HCT116 (cell line): ENCODE measurements around the gene VSIG2. TPM values are rescaled to one million over a fixed set of nuclear protein-coding genes. Genes with fewer than 3 reads are reported as not detected.

Experiments
- ATAC-seq: fragments of 200-7000 bp; cut with Tn5 transposase; 2 replicates; pipeline ENCODE4 v1.9.1; 2020; ENCODE audit warnings: mild to moderate bottlenecking, moderate library complexity
- Bru-seq: library from RNA; stranded (reverse); fragments of 400-500 nt; gene quantifications from one replicate; lab custom pipeline; 2021; lab: Mats Ljungman, UMichigan
- BruChase-seq, 2 experiments: library from RNA; stranded (reverse); fragments of 400-500 nt; gene quantifications; one replicate each; lab custom pipeline; 2021; lab: Mats Ljungman, UMichigan
- BruUV-seq: library from RNA; stranded (reverse); fragments of 400-500 nt; replicated peaks from 2 replicates; lab custom pipeline; 2021; lab: Mats Ljungman, UMichigan
- CTCF ChIA-PET: fragments of 300-600 bp; sonication (Branson Sonifier 250); formaldehyde crosslinking; loops from one replicate; lab custom pipeline; 2021; ENCODE audit warnings: antibody characterized with exemption; lab: Charles Lee
- POLR2A ChIA-PET: fragments of 300-600, 350-600 bp; sonication (Branson Sonifier 250); formaldehyde crosslinking; loops from one replicate; lab custom pipeline; 2021; ENCODE audit warnings: antibody characterized with exemption; lab: Charles Lee
- RAD21 ChIA-PET, 2 experiments: fragments of 300-600 bp; sonication (Branson Sonifier 250); formaldehyde crosslinking; loops; one replicate each; lab custom pipeline; 2023; ENCODE audit warnings: low total read pairs in 2 of 2; ENCODE audit not compliant: uncharacterized antibody in 2 of 2, unreplicated experiment in 2 of 2, low non-redundant PET in 1 of 2; lab: Charles Lee
- DNase-seq: peaks from one replicate; pipeline ENCODE4 v3.0.0-alpha.2; 2010; ENCODE audit warnings: low read depth, low spot score
- H2AFZ ChIP-seq: fragments of 200-600 bp; shearing (Covaris generic), sonication (generic); 2 replicates; pipeline ENCODE4 v1.6.1; 2017; ENCODE audit warnings: low read depth, mixed run types, mixed read lengths, antibody characterized with exemption, low read length; ENCODE audit not compliant: poor library complexity, severe bottlenecking
- H3K27ac ChIP-seq: 2 replicates; pipeline ENCODE4 v1.5.1; 2012; ENCODE audit warnings: low read depth, low read length
- H3K27me3 ChIP-seq: fragments of 200-600 bp; sonication (generic); 2 replicates; pipeline ENCODE4 v1.6.1; 2016; ENCODE audit warnings: mixed run types, low read length, mixed read lengths; ENCODE audit not compliant: insufficient read depth
- H3K36me3 ChIP-seq, 2 experiments: fragments of 200-500 bp in 1 of 2; fragments of 200-600 bp in 1 of 2; sonication (Bioruptor generic) in 1 of 2; sonication (generic) in 1 of 2; 2 replicates each; pipeline versions ENCODE4 v1.5.1 to v1.6.1; 2014 to 2016; ENCODE audit warnings: low read length in 2 of 2, inconsistent platforms in 1 of 2, mixed read lengths in 1 of 2, mixed run types in 1 of 2; ENCODE audit not compliant: insufficient read depth in 2 of 2, control insufficient read depth in 1 of 2
- H3K4me1 ChIP-seq, 2 experiments: fragments of 200-600 bp in 1 of 2; sonication (generic) in 1 of 2; 2 replicates each; pipeline versions ENCODE4 v1.5.1 to v1.6.1; 2012 to 2017; ENCODE audit warnings: low read length in 2 of 2, inconsistent platforms in 1 of 2, mild to moderate bottlenecking in 1 of 2, mixed read lengths in 1 of 2, mixed run types in 1 of 2, moderate library complexity in 1 of 2; ENCODE audit not compliant: insufficient read depth in 2 of 2, control insufficient read depth in 1 of 2
- H3K4me2 ChIP-seq: fragments of 200-600 bp; sonication (generic); 2 replicates; pipeline ENCODE4 v1.6.1; 2017; ENCODE audit warnings: mixed run types, low read length, mixed read lengths
- H3K4me3 ChIP-seq, 2 experiments: fragments of 200-600 bp in 1 of 2; sonication (generic) in 1 of 2; replicated peaks in 1 of 2; 2 replicates each; pipeline ENCODE4 v1.5.1; 2011 to 2016; ENCODE audit warnings: low read length in 2 of 2, control low read depth in 1 of 2, low read depth in 1 of 2, mild to moderate bottlenecking in 1 of 2, mixed read lengths in 1 of 2, mixed run types in 1 of 2
- H3K79me2 ChIP-seq: fragments of 200-600 bp; sonication (generic); 2 replicates; pipeline ENCODE4 v1.6.1; 2017; ENCODE audit warnings: mild to moderate bottlenecking, mixed run types, low read length, moderate library complexity, mixed read lengths; ENCODE audit not compliant: insufficient read depth
- H3K9ac ChIP-seq: fragments of 200-600 bp; sonication (generic); 2 replicates; pipeline ENCODE4 v1.6.1; 2016; ENCODE audit warnings: low read length, mixed read lengths
- H3K9me2 ChIP-seq: fragments of 200-600 bp; sonication (generic), shearing (Covaris generic); 2 replicates; pipeline ENCODE4 v1.6.1; 2017; ENCODE audit warnings: mixed run types, mild to moderate bottlenecking, moderate library complexity; ENCODE audit not compliant: insufficient read depth
- H3K9me3 ChIP-seq, 2 experiments: fragments of 200-500 bp in 1 of 2; fragments of 200-600 bp in 1 of 2; sonication (Bioruptor generic) in 1 of 2; sonication (generic) in 1 of 2; 2 replicates each; pipeline ENCODE4 v1.6.1; 2014 to 2017; ENCODE audit warnings: low read length in 2 of 2, mixed read lengths in 2 of 2, inconsistent platforms in 1 of 2, low read depth in 1 of 2, mild to moderate bottlenecking in 1 of 2, mixed run types in 1 of 2, moderate library complexity in 1 of 2; ENCODE audit not compliant: control insufficient read depth in 1 of 2, insufficient read depth in 1 of 2
- H4K20me1 ChIP-seq: fragments of 200-600 bp; sonication (generic), shearing (Covaris generic); 2 replicates; pipeline ENCODE4 v1.6.1; 2017; ENCODE audit warnings: mixed run types, mild to moderate bottlenecking, moderate library complexity; ENCODE audit not compliant: insufficient read depth
- CBX3 ChIP-seq: IDR thresholded peaks from 2 replicates; pipeline ENCODE4 v1.6.1; 2012; ENCODE audit warnings: low read depth
- EGR1 ChIP-seq: IDR thresholded peaks from 2 replicates; pipeline ENCODE4 v1.6.1; 2012; ENCODE audit warnings: low read depth
- EZH2 ChIP-seq: fragments of 200-600 bp; sonication (generic); IDR thresholded peaks from 2 replicates; pipeline ENCODE4 v1.6.1; 2017; ENCODE audit warnings: antibody characterized with exemption, mixed run types
- EZH2phosphoT487 ChIP-seq: fragments of 200-600 bp; IDR thresholded peaks from 2 replicates; pipeline ENCODE4 v1.6.1; 2018; ENCODE audit warnings: antibody characterized with exemption, borderline replicate concordance
- JUND ChIP-seq: IDR thresholded peaks from 2 replicates; pipeline ENCODE4 v1.6.1; 2012
- SP1 ChIP-seq: IDR thresholded peaks from 2 replicates; pipeline ENCODE4 v1.6.1; 2012; ENCODE audit warnings: low read depth
- TCF7L2 ChIP-seq: IDR thresholded peaks from 2 replicates; pipeline ENCODE4 v1.7.0; 2011; ENCODE audit warnings: borderline replicate concordance, inconsistent platforms; ENCODE audit not compliant: insufficient read depth, insufficient read length; ENCODE audit errors: extremely low read depth
- ZFX ChIP-seq: fragments of 450-650 bp; IDR thresholded peaks from 2 replicates; pipeline ENCODE4 v1.6.1; 2017
- intact Hi-C: fragments of 100-400 bp; cut with micrococcal nuclease; formaldehyde crosslinking; loops from 2 replicates; pipeline ENCODE4 v1.10.0; 2022
- long read RNA-seq: library from polyadenylated mRNA; unstranded; transcript quantifications from one replicate; pipeline ENCODE4 v2.0.0, GENCODE V29; 2021; ENCODE audit not compliant: unreplicated experiment
- polyA plus RNA-seq: library from polyadenylated mRNA; unstranded; fragments of >200 nt; gene quantifications from 2 replicates; pipeline ENCODE4 v1.2.1, GENCODE V29; 2012; ENCODE audit warnings: missing spikeins
- total RNA-seq: library from RNA; stranded (reverse); gene quantifications from one replicate; pipeline ENCODE4 v1.2.1, GENCODE V29; 2021; ENCODE audit not compliant: unreplicated experiment
- TF ChIP-seq, protein P1 (sequence below): IDR thresholded peaks from 2 replicates; pipeline ENCODE4 v1.6.1; 2012
- TF ChIP-seq, protein P2 (sequence below): IDR thresholded peaks from 2 replicates; pipeline ENCODE4 v1.6.1; 2011; ENCODE audit warnings: mild to moderate bottlenecking, low read length, moderate library complexity; ENCODE audit not compliant: insufficient replicate concordance; ENCODE audit errors: extremely low read depth

Gene VSIG2, protein sequence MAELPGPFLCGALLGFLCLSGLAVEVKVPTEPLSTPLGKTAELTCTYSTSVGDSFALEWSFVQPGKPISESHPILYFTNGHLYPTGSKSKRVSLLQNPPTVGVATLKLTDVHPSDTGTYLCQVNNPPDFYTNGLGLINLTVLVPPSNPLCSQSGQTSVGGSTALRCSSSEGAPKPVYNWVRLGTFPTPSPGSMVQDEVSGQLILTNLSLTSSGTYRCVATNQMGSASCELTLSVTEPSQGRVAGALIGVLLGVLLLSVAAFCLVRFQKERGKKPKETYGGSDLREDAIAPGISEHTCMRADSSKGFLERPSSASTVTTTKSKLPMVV
- not detected for total RNA-seq
- 0.05 and 0.08 TPM in 2 replicates for polyA plus RNA-seq
- percentile 24 among the genes with signal in this experiment for Bru-seq, nascent RNA
- percentile 38 among the genes with signal in this experiment for BruChase-seq, experiment 1, labeled RNA remaining after a 6-hour chase
- BruChase-seq, experiment 2, labeled RNA remaining after a 2-hour chase: percentile 35 among the genes with signal in this experiment
- long read RNA-seq, partial matches to known transcripts: 0 of 1 reads
- long read RNA-seq, other reads (novel, unspliced or antisense): 1 of 1 reads

DNA sequence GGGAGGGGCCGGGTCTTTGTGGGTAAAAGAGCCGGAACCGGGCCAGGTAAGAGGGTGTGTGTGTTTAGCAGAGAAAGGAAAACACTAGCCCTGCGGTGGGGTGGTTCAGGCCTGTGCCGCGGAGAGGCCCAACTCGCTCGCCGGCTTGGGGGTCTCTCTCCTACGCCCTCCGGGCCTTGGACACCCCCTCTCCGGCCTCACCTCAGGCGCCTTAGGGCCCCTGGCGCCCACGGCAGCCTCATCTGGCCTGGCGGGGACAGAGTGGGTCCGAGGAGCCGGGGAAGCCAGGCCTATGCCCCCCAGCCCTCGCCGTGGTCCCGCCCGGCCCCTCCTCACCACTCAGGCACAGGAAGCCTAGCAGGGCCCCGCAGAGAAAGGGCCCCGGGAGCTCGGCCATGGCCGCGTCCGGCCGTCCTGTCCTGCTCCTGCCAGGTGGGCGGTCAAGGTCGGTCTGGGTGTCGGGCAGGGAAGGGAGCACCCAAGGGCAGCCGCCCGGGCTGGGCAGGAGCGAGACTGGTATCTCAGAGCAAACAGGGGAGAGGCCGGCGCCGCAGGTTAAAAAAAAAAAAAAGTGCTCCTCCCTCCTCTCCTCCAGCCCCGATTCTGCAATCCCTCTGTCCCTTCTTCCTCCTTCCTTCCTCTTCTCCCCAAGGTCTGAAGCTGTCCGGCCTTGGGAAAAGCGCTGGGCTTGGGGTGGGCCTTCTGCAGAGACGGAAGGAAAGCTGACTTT is at the start of gene VSIG2:
Gene VSIG2 (minus strand): TSS at position 515 of the 730 bp plus-strand sequence. CDS start 118 bp downstream, at position 397.
- no TSS peak for BruUV-seq
- H3K4me2 ChIP-seq: no peak within 1 kb of the TSS
- no peak within 1 kb of the TSS for H3K9ac ChIP-seq
- no peaks in the 10 kb centered on the region for H4K20me1 ChIP-seq
- no peaks in the 10 kb centered on the region for H3K9me2 ChIP-seq
- ATAC-seq: no peak
- TF ChIP-seq CBX3: no peak
- TF ChIP-seq, protein P1, sequence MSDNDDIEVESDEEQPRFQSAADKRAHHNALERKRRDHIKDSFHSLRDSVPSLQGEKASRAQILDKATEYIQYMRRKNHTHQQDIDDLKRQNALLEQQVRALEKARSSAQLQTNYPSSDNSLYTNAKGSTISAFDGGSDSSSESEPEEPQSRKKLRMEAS: no peak
- TF ChIP-seq SP1: no peak
- TF ChIP-seq EZH2: no peak
- TF ChIP-seq EZH2phosphoT487: no peak
- TF ChIP-seq JUND: no peak
- no peak for TF ChIP-seq ZFX
- TF ChIP-seq TCF7L2: no peak
- TF ChIP-seq, protein P2, sequence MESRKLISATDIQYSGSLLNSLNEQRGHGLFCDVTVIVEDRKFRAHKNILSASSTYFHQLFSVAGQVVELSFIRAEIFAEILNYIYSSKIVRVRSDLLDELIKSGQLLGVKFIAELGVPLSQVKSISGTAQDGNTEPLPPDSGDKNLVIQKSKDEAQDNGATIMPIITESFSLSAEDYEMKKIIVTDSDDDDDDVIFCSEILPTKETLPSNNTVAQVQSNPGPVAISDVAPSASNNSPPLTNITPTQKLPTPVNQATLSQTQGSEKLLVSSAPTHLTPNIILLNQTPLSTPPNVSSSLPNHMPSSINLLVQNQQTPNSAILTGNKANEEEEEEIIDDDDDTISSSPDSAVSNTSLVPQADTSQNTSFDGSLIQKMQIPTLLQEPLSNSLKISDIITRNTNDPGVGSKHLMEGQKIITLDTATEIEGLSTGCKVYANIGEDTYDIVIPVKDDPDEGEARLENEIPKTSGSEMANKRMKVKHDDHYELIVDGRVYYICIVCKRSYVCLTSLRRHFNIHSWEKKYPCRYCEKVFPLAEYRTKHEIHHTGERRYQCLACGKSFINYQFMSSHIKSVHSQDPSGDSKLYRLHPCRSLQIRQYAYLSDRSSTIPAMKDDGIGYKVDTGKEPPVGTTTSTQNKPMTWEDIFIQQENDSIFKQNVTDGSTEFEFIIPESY: no peak
- TF ChIP-seq EGR1: no peak
- no peak within 1 kb of the TSS for H2AFZ ChIP-seq
- ChIA-PET RAD21 (no interaction called here), CTCF (interaction anchor here (0.8 kb wide), 1 partner anchor 9 kb away, joined by 4 read pairs; no protein-coding TSS in a partner anchor), POLR2A (no interaction called here)
- no peaks in the 10 kb centered on the region for H3K79me2 ChIP-seq
- intact Hi-C loops: no loop called here
- no peak within 1 kb of the TSS for H3K4me3 ChIP-seq
- H3K36me3 ChIP-seq: no peaks in the 10 kb centered on the region
- H3K4me1 ChIP-seq: peaks cover 10 to 25% of the 10 kb centered on the region in 2 experiments
- DNase-seq: no peak
- H3K9me3 ChIP-seq: no peaks in the 10 kb centered on the region
- no peaks in the 10 kb centered on the region for H3K27me3 ChIP-seq
- no peak within 1 kb of the TSS for H3K27ac ChIP-seq
